BJ (cell line): ENCODE measurements around the gene STPG4. TPM values are rescaled to one million over a fixed set of nuclear protein-coding genes. Genes with fewer than 3 reads are reported as not detected.

Experiments
- CTCF ChIA-PET: fragments of 350-600 bp; formaldehyde crosslinking; extraction: SDS; loops from one replicate; lab custom pipeline; 2021; ENCODE audit warnings: antibody characterized with exemption, inconsistent platforms; lab: Yijun Ruan, JAX
- POLR2A ChIA-PET: fragments of 300-600 bp; sonication (Branson Sonifier 250); formaldehyde crosslinking; extraction: SDS; loops from one replicate; lab custom pipeline; 2021; ENCODE audit warnings: antibody characterized with exemption; lab: Charles Lee
- DNase-seq: peaks from one replicate; pipeline ENCODE4 v3.0.0-alpha.2; 2011; ENCODE audit warnings: low read depth
- H3K27me3 ChIP-seq: 2 replicates; pipeline ENCODE4 v1.6.0; 2011; ENCODE audit warnings: low read length; ENCODE audit not compliant: control insufficient read depth, insufficient read depth
- H3K36me3 ChIP-seq: 2 replicates; pipeline ENCODE4 v1.5.1; 2011; ENCODE audit warnings: low read length; ENCODE audit not compliant: control insufficient read depth, insufficient read depth
- H3K4me3 ChIP-seq: 2 replicates; pipeline ENCODE4 v1.5.1; 2011; ENCODE audit warnings: low read depth, mild to moderate bottlenecking, control low read depth, low read length
- polyA plus RNA-seq: library from polyadenylated mRNA; depleted of rRNA; stranded (reverse); fragments of >200 nt; gene quantifications from 2 replicates; pipeline ENCODE4 v1.2.3, GENCODE V29; 2011
- TF ChIP-seq, protein P1 (sequence below): IDR thresholded peaks from 2 replicates; pipeline ENCODE4 v1.5.1; 2011; ENCODE audit warnings: low read depth, mild to moderate bottlenecking, control low read depth, inconsistent platforms, low read length, moderate library complexity; ENCODE audit not compliant: insufficient read depth

STPG4 gene
- polyA plus RNA-seq, 1 experiment = 0.06 TPM

DNA sequence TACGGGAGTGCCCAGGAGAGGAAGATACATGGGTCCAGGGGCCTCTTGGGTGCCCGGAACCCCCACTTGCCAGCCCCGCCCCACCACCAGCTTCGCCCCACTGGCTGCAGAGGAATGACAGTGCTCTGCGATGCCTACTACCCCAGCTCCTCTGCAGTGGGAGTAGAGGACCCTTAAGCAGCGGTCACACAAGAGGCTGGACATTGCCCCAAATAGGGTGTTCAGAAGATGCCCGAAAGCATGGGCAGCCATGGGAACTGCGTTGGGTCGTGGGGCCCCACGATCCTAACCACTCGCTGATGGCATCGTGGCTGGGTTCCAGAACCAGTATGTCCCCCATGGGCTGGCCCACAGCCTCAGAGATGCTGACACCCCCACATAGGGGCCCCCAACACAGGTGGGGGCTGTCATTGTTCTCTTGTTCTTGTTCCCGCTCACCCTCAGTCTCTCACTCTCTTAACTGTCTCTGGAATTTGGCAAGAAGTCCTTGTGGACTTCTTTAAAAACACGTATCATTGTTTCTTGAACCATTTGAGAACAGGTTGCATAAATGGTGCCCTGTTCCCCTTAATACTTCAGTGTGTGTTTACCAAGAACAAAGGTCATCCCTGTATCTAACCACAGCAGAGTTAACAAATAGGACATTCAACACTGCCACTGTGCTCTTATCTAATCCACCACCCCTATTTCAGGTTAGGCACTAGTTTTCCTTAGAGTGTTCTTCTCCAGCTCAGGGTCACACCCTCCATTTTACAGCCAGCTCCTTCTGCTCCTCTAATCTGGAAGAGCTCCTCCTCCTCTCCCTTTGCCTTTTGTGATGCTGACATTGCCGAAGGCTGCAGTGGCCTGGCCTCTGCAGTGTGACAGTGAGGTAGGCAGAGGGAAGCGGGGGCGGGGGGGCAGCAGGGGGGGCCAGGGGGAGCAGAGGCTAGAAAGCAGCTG lies 76.3 kb downstream of the STPG4 start:
- H3K27me3 ChIP-seq = no peaks in the 10 kb centered on the region
- TF ChIP-seq, protein P1, sequence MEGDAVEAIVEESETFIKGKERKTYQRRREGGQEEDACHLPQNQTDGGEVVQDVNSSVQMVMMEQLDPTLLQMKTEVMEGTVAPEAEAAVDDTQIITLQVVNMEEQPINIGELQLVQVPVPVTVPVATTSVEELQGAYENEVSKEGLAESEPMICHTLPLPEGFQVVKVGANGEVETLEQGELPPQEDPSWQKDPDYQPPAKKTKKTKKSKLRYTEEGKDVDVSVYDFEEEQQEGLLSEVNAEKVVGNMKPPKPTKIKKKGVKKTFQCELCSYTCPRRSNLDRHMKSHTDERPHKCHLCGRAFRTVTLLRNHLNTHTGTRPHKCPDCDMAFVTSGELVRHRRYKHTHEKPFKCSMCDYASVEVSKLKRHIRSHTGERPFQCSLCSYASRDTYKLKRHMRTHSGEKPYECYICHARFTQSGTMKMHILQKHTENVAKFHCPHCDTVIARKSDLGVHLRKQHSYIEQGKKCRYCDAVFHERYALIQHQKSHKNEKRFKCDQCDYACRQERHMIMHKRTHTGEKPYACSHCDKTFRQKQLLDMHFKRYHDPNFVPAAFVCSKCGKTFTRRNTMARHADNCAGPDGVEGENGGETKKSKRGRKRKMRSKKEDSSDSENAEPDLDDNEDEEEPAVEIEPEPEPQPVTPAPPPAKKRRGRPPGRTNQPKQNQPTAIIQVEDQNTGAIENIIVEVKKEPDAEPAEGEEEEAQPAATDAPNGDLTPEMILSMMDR = no peak
- ChIA-PET CTCF (interaction anchor here (1.7 kb wide), 1 partner anchor 244 kb away, joined by 5 read pairs; no protein-coding TSS in a partner anchor), POLR2A (interaction anchor here (0.9 kb wide), 1 partner anchor 62 kb away, joined by 3 read pairs; no protein-coding TSS in a partner anchor)
- peaks cover 6% of the 10 kb centered on the region for H3K36me3 ChIP-seq
- H3K4me3 ChIP-seq = no peak overlapping the region
- no peak for DNase-seq

DNA sequence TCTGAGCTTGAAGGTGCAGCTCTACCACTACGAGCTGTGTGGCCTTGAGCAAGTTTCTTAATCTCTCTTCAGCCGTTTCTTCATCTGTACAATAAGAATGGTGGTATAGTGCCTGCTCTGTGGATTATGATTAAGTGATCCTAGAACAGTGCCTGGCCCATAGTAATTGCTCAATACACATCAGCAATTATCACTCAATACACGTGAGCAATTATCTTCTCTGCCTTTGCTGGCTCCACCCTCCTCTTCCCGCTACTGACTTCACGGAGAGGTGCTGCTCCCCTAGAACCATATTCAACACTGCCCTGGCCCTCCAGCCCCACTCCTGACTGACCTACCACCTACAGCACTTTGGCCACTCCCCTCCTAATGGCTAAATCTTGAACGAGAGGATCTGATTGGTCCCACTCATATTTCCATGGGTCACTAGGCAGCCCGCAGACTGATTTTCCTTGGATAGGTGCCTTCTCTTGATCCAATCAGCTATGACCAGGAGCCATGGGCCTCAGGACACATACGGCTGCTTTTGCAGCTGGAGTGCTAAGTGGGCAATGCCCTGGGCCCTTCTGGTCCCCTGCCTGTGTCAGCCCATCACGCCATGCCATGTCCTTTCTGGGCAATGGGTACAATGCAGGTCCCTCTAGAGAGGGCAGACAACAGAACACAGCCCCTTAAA lies 77.5 kb downstream of the STPG4 start:
- Histone ChIP-seq H3K4me3 (no peak overlapping the region), H3K27me3 (no peaks in the 10 kb centered on the region), H3K36me3 (peaks cover 10% of the 10 kb centered on the region)
- no peak for DNase-seq
- ChIA-PET CTCF (interaction anchor here (2.8 kb wide), 1 partner anchor 245 kb away, joined by 9 read pairs; no protein-coding TSS in a partner anchor), POLR2A (interaction anchor here (0.9 kb wide), 1 partner anchor 61 kb away, joined by 3 read pairs; no protein-coding TSS in a partner anchor)
- TF ChIP-seq, protein P1 = no peak

DNA sequence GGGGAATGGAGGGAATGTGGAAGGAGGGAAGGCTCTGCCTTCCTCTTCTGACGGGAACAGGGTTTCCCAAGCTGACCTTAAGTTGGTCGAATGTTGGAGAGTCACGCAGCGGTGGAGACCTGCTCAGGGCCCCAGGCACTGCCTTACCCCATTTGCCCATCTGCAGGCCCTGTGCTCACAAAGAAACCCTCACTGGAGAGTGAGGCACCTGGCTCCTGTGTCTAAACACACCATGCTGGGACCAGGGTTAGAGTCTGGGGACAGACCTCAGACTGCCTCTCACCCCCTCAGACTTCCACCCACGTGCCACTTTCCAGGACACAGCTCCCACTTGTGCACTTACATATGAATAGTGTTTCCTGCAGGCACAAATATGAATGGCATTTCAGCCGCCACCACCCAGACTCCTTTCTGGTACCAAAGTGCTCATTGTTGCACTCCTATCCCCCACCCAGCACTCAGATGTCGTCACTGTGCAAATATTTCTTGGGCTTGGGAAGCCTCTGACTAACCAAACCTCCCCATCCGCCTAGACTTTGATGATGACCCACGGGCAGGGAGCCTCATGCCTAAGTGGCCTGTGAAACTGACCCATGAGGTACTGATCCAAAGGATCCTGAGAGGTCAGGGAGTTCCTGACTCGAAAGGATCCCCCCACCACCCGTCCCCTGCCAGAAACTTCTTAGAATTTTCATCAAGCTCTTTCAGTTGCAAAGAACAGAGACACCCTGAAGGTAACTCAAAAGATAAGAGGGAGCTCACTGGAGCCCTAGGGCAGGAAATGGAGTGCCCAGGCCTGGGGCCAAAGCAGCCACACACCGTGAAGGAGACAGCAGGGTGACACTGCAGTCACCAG lies 78.3 kb downstream of the STPG4 start:
- Histone ChIP-seq H3K27me3 (no peaks in the 10 kb centered on the region), H3K36me3 (peaks cover 13% of the 10 kb centered on the region), H3K4me3 (no peak overlapping the region)
- TF ChIP-seq, protein P1 = no peak; the same call in 1 of the 2 replicates
- POLR2A ChIA-PET = interaction anchor here (0.6 kb wide), 2 partner anchors 8 to 11 kb away, joined by 4 to 8 read pairs; no protein-coding TSS in a partner anchor
- CTCF ChIA-PET = interaction anchor here (1.1 to 2.8 kb wide), 2 partner anchors 11 to 246 kb away, joined by 3 to 9 read pairs; no protein-coding TSS in a partner anchor
- DNase-seq = peak; percentile 96

DNA sequence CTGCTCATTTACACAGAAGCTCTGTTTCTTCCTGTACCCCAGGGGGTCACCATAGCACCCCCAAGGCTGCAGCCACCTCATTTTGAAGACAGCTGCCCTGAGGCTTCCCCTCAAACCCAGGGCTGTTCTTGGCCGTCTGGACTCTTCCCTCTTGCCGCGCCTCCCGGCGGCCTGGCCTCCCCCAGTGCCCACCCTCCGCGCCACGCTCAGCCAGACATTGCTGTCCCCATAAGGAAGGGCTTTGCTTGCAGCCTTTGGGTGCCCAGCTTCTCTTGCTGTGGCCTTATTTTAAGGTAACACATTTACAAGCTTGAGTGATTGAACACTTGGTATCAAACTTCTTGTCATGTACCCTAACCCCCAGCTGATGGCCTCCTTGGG lies 79.0 kb downstream of the STPG4 start:
- CTCF ChIA-PET = interaction anchor here (1.1 to 2.8 kb wide), 2 partner anchors 11 to 247 kb away, joined by 3 to 9 read pairs; no protein-coding TSS in a partner anchor
- Histone ChIP-seq H3K36me3 (peaks cover 15% of the 10 kb centered on the region), H3K27me3 (no peaks in the 10 kb centered on the region), H3K4me3 (no peak overlapping the region)
- POLR2A ChIA-PET = interaction anchor here (0.6 kb wide), 2 partner anchors 8 to 10 kb away, joined by 4 to 8 read pairs; no protein-coding TSS in a partner anchor
- TF ChIP-seq, protein P1 = no peak
- no peak for DNase-seq
